HepG2 (cell line): ENCODE measurements around the gene PCSK6.
"Not testable (repeated sequence)": the region's sequence is repeated elsewhere in the genome, so short reads cannot be mapped to it uniquely, and the experiment has no call there.

Experiments used
- ZBTB21 ChIP-seq: sonication (generic); formaldehyde crosslinking; IDR thresholded peaks from 2 replicates; pipeline ENCODE4 v1.4.0; 2020; ENCODE audit warnings: missing genetic modification reagents
- ZNF12 ChIP-seq: sonication (generic); formaldehyde crosslinking; IDR thresholded peaks from 2 replicates; pipeline ENCODE4 v1.5.0; 2020; ENCODE audit warnings: missing genetic modification reagents
- ZNF501 ChIP-seq: sonication (generic); formaldehyde crosslinking; IDR thresholded peaks from 2 replicates; pipeline ENCODE4 v1.5.1; 2020; ENCODE audit warnings: mild to moderate bottlenecking, moderate library complexity, missing genetic modification reagents
- TF ChIP-seq, protein P1 (sequence below): sonication (generic); formaldehyde crosslinking; IDR thresholded peaks from 2 replicates; pipeline ENCODE4 v1.4.0; 2020; ENCODE audit warnings: mild to moderate bottlenecking, missing genetic modification reagents
- TF ChIP-seq, protein P2 (sequence below): sonication (generic); formaldehyde crosslinking; IDR thresholded peaks from 2 replicates; pipeline ENCODE4 v1.5.0; 2020; ENCODE audit warnings: mild to moderate bottlenecking, missing genetic modification reagents, moderate library complexity
- TF ChIP-seq, protein P3 (sequence below), 2 experiments: IDR thresholded peaks; 2 replicates each; pipeline ENCODE4 v1.6.1; 2011 to 2012; ENCODE audit warnings: low read length in 2 of 2, borderline replicate concordance in 1 of 2, low read depth in 1 of 2, mild to moderate bottlenecking in 1 of 2, moderate library complexity in 1 of 2

DNA sequence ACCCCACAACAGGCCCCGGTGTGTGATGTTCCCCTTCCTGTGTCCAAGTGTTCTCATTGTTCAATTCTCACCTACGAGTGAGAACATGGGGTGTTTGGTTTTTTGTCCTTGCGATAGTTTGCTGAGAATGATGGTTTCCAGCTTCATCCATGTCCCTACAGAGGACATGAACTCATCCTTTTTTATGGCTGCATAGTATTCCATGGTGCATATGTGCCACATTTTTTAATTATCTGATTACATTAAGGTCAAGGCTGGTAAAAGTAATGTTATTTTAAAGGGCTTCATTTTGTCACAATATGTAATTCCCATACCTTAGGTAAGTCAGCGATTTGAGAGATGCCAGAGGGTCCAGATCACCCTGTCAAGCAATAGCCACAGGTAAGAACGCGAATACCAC lies 202.2 kb downstream of the PCSK6 start:
- TF ChIP-seq, protein P1, sequence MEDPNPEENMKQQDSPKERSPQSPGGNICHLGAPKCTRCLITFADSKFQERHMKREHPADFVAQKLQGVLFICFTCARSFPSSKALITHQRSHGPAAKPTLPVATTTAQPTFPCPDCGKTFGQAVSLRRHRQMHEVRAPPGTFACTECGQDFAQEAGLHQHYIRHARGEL, result not testable (repeated sequence)
- not testable (repeated sequence) for TF ChIP-seq ZNF12 (CRISPR knock-in tag); ZNF501 (CRISPR knock-in tag); ZBTB21
- TF ChIP-seq, protein P2, sequence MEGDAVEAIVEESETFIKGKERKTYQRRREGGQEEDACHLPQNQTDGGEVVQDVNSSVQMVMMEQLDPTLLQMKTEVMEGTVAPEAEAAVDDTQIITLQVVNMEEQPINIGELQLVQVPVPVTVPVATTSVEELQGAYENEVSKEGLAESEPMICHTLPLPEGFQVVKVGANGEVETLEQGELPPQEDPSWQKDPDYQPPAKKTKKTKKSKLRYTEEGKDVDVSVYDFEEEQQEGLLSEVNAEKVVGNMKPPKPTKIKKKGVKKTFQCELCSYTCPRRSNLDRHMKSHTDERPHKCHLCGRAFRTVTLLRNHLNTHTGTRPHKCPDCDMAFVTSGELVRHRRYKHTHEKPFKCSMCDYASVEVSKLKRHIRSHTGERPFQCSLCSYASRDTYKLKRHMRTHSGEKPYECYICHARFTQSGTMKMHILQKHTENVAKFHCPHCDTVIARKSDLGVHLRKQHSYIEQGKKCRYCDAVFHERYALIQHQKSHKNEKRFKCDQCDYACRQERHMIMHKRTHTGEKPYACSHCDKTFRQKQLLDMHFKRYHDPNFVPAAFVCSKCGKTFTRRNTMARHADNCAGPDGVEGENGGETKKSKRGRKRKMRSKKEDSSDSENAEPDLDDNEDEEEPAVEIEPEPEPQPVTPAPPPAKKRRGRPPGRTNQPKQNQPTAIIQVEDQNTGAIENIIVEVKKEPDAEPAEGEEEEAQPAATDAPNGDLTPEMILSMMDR, result not testable (repeated sequence)
- TF ChIP-seq, protein P3, sequence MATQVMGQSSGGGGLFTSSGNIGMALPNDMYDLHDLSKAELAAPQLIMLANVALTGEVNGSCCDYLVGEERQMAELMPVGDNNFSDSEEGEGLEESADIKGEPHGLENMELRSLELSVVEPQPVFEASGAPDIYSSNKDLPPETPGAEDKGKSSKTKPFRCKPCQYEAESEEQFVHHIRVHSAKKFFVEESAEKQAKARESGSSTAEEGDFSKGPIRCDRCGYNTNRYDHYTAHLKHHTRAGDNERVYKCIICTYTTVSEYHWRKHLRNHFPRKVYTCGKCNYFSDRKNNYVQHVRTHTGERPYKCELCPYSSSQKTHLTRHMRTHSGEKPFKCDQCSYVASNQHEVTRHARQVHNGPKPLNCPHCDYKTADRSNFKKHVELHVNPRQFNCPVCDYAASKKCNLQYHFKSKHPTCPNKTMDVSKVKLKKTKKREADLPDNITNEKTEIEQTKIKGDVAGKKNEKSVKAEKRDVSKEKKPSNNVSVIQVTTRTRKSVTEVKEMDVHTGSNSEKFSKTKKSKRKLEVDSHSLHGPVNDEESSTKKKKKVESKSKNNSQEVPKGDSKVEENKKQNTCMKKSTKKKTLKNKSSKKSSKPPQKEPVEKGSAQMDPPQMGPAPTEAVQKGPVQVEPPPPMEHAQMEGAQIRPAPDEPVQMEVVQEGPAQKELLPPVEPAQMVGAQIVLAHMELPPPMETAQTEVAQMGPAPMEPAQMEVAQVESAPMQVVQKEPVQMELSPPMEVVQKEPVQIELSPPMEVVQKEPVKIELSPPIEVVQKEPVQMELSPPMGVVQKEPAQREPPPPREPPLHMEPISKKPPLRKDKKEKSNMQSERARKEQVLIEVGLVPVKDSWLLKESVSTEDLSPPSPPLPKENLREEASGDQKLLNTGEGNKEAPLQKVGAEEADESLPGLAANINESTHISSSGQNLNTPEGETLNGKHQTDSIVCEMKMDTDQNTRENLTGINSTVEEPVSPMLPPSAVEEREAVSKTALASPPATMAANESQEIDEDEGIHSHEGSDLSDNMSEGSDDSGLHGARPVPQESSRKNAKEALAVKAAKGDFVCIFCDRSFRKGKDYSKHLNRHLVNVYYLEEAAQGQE (IDR thresholded peaks at IDR 0.05; ENCODE audit: borderline replicate concordance in 1 of 2, low read depth in 1 of 2, low read length in 2 of 2), result not testable (repeated sequence)
